GM12878 (cell line): ENCODE results near the gene RAD54L2. TPM values are rescaled to one million over a fixed set of nuclear protein-coding genes. Genes with fewer than 3 reads are reported as not detected.

ENCODE experiments used
- ATAC-seq: fragments of 200-7000 bp; cut with Tn5 transposase; 3 replicates; pipeline ENCODE4 v1.9.1; 2020; ENCODE audit warnings: mild to moderate bottlenecking, moderate library complexity
- BruUV-seq: library from RNA; stranded (reverse); fragments of 400-500 nt; replicated peaks from 2 replicates; lab custom pipeline; 2021; lab: Mats Ljungman, UMichigan
- CTCF ChIA-PET: fragments of 300-600 bp; sonication (Branson Sonifier 250); formaldehyde crosslinking; extraction: SDS; loops from one replicate; lab custom pipeline; 2021; ENCODE audit warnings: inconsistent platforms; lab: Yijun Ruan, JAX
- POLR2A ChIA-PET: fragments of 350-600 bp; formaldehyde crosslinking; extraction: SDS; loops from one replicate; lab custom pipeline; 2021; ENCODE audit warnings: inconsistent platforms; lab: Charles Lee
- RAD21 ChIA-PET: fragments of 300-600 bp; sonication (Branson Sonifier 250); formaldehyde crosslinking; loops from one replicate; lab custom pipeline; 2023; ENCODE audit warnings: antibody characterized with exemption; ENCODE audit not compliant: unreplicated experiment; lab: Charles Lee
- SMC1A ChIA-PET: fragments of 300-600 bp; sonication (Branson Sonifier 250); formaldehyde crosslinking; loops from one replicate; lab custom pipeline; 2023; ENCODE audit not compliant: unreplicated experiment, uncharacterized antibody; lab: Charles Lee
- DNase-seq: peaks from one replicate; pipeline ENCODE4 v3.0.0-alpha.2; 2011; ENCODE audit warnings: low read depth, low spot score
- FAIRE-seq: peaks from 3 replicates; lab custom pipeline; 2011; peaks lifted over from hg19 to GRCh38; lab: Jason Lieb, UNC
- H2AFZ ChIP-seq: 2 replicates; pipeline ENCODE4 v1.6.0; 2011; ENCODE audit warnings: low read depth, low read length, control low read depth; ENCODE audit not compliant: control insufficient read depth
- H3K27ac ChIP-seq: 2 replicates; pipeline ENCODE4 v1.5.1; 2011; ENCODE audit warnings: control low read depth; ENCODE audit not compliant: control insufficient read depth, insufficient read depth
- H3K27me3 ChIP-seq, 2 experiments: replicated peaks in 1 of 2; 2 replicates each; pipeline versions ENCODE4 v1.6.0 to v1.6.1; 2011; ENCODE audit warnings: low read length in 1 of 2; ENCODE audit not compliant: control insufficient read depth in 2 of 2, insufficient read depth in 2 of 2
- H3K36me3 ChIP-seq, 2 experiments: 2 replicates each; pipeline ENCODE4 v1.5.1; 2011; ENCODE audit warnings: low read length in 1 of 2; ENCODE audit not compliant: control insufficient read depth in 2 of 2, insufficient read depth in 2 of 2
- H3K4me1 ChIP-seq: 2 replicates; pipeline ENCODE4 v1.6.1; 2011; ENCODE audit warnings: mild to moderate bottlenecking, low read length, moderate library complexity, mixed read lengths; ENCODE audit not compliant: control insufficient read depth, insufficient read depth
- H3K4me2 ChIP-seq: 2 replicates; pipeline ENCODE4 v1.6.0; 2011; ENCODE audit warnings: control low read depth; ENCODE audit not compliant: control insufficient read depth, insufficient read depth
- H3K4me3 ChIP-seq: fragments of 200-600 bp; sonication (generic); 2 replicates; pipeline ENCODE4 v1.5.1; 2016
- H3K79me2 ChIP-seq: 2 replicates; pipeline ENCODE4 v1.6.0; 2011; ENCODE audit warnings: low read length; ENCODE audit not compliant: control insufficient read depth, insufficient read depth
- H3K9ac ChIP-seq: 2 replicates; pipeline ENCODE4 v1.8.0; 2011; ENCODE audit warnings: low read length, control low read depth, mixed read lengths; ENCODE audit not compliant: control insufficient read depth, insufficient read depth
- H3K9me3 ChIP-seq: replicated peaks from 3 replicates; pipeline ENCODE4 v1.5.1; 2011; ENCODE audit warnings: mild to moderate bottlenecking, low read length; ENCODE audit not compliant: control insufficient read depth, insufficient read depth
- H4K20me1 ChIP-seq: 2 replicates; pipeline ENCODE4 v1.6.0; 2011; ENCODE audit not compliant: control insufficient read depth, insufficient read depth
- ASH2L ChIP-seq: fragments of 300-600, 200-600 bp; sonication (generic); IDR thresholded peaks from 2 replicates; pipeline ENCODE4 v1.6.1; 2017; ENCODE audit warnings: low read depth, mild to moderate bottlenecking, borderline replicate concordance
- CHD1 ChIP-seq: IDR thresholded peaks from 2 replicates; pipeline ENCODE4 v1.6.1; 2012; ENCODE audit warnings: low read depth, low read length, improper control_type of control experiment
- HDGF ChIP-seq: fragments of 450-650 bp; IDR thresholded peaks from 2 replicates; pipeline ENCODE4 v1.6.1; 2016; ENCODE audit warnings: antibody characterized with exemption
- LARP7 ChIP-seq: fragments of 450-650 bp; IDR thresholded peaks from 2 replicates; pipeline ENCODE4 v1.6.1; 2017; ENCODE audit warnings: mild to moderate bottlenecking
- MTA3 ChIP-seq: IDR thresholded peaks from 2 replicates; pipeline ENCODE4 v1.6.1; 2012; ENCODE audit warnings: low read length, inconsistent platforms, borderline replicate concordance
- POLR2AphosphoS5 ChIP-seq: IDR thresholded peaks from 2 replicates; pipeline ENCODE4 v1.6.1; 2011; ENCODE audit warnings: mild to moderate bottlenecking, low read length, inconsistent platforms
- RELA ChIP-seq: fragments of 450-650 bp; IDR thresholded peaks from 2 replicates; pipeline ENCODE4 v1.8.0; 2014; ENCODE audit warnings: borderline replicate concordance; ENCODE audit not compliant: partially characterized antibody
- SMC3 ChIP-seq: IDR thresholded peaks from 2 replicates; pipeline ENCODE4 v1.6.1; 2011; ENCODE audit warnings: low read length, improper control_type of control experiment, borderline replicate concordance
- SPI1 ChIP-seq: IDR thresholded peaks from 2 replicates; pipeline ENCODE4 v1.6.1; 2011; ENCODE audit warnings: low read depth, mild to moderate bottlenecking, low read length, moderate library complexity, borderline replicate concordance; ENCODE audit not compliant: insufficient read depth
- YY1 ChIP-seq: IDR thresholded peaks from 2 replicates; pipeline ENCODE4 v1.6.1; 2011; ENCODE audit warnings: low read depth, mild to moderate bottlenecking, low read length
- WGBS: methylation state at CpG from one replicate; pipeline ENCODE4 v1.1.6; 2016; ENCODE audit warnings: low lambda C conversion rate; ENCODE audit not compliant: insufficient replicate concordance, insufficient coverage; ENCODE audit errors: missing lambda C conversion rate; 5-methylcytosine and 5-hydroxymethylcytosine counted together
- in situ Hi-C: fragments of 300-500 bp; cut with MboI; formaldehyde crosslinking; loops from 9 replicates; pipeline ENCODE4 v1.14.3; 2018; ENCODE audit warnings: mixed read lengths
- intact Hi-C: fragments of 100-400 bp; cut with micrococcal nuclease; formaldehyde crosslinking; loops from one replicate; pipeline ENCODE4 v1.14.2; 2022; ENCODE audit not compliant: unreplicated experiment
- polyA plus RNA-seq, 11 experiments: library from polyadenylated mRNA; depleted of rRNA in 4 of 11; unstranded in 6 of 11; stranded (reverse) in 5 of 11; fragments of >200 nt; fragmentation: Nextera tagmentation in 4 of 11; fragmentation: Illumina TruSeq in 1 of 11; extraction: Ambion mirVana in 4 of 11; extraction: Trizol in 1 of 11; gene quantifications; 1 replicate in 1 of 11; 2 replicates in 10 of 11; pipeline versions ENCODE4 v1.2.1 to v1.2.3, GENCODE V29; 2011 to 2016; ENCODE audit warnings: inconsistent platforms in 2 of 11, missing spikeins in 2 of 11, low read depth in 1 of 11
- total RNA-seq, 4 experiments: library from RNA; depleted of rRNA in 3 of 4; stranded (reverse); fragments of >200 nt in 3 of 4; fragmentation: Illumina TruSeq in 1 of 4; extraction: Trizol in 1 of 4; gene quantifications; 2 replicates each; pipeline versions ENCODE4 v1.2.1 to v1.2.3, GENCODE V29; 2013 to 2021
- TF ChIP-seq, protein P1 (sequence below): fragments of 450-650 bp; formaldehyde crosslinking; IDR thresholded peaks from 2 replicates; pipeline ENCODE4 v1.4.0; 2020; ENCODE audit warnings: mild to moderate bottlenecking, moderate library complexity
- TF ChIP-seq, protein P2 (sequence below): IDR thresholded peaks from 2 replicates; pipeline ENCODE4 v1.6.1; 2012; ENCODE audit warnings: low read depth, low read length, improper control_type of control experiment

RAD54L2 gene
- total and polyA plus RNA-seq, 10 of the 15 experiments (the other 5 are each of a cell fraction or from before 2014, with no cell fraction given), result 2.2 to 23.8 (median 11.1) TPM

DNA sequence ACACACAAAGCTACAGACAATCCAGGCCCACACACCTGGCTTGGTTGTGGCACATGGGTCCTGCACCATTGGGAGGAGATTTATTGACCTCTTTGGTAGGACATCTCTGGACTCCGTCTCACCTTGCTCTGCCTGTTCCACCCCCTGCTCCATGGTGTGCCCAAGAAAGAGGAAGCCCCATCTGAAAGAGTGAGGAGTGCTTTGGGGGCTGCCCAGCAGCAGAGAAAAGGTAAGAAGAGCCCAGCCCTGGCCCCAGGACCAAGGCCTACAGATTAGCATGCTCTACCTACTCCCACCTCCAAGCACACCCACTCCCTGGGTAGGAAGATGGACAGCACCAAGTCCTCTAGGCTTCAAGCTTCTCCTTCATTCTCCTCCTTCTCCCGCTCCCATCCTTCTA, 35.5 kb upstream of the RAD54L2 start:
- H3K4me3 ChIP-seq, result no peak overlapping the region
- H4K20me1 ChIP-seq, result no peaks in the 10 kb centered on the region
- DNase-seq, result no peak
- no peaks in the 10 kb centered on the region for H3K36me3 ChIP-seq
- H3K27ac ChIP-seq, result no peak overlapping the region
- no peak overlapping the region for H3K4me2 ChIP-seq
- ChIA-PET SMC1A (interaction anchor here (0.6 to 6.2 kb wide), 14 partner anchors 11 to 182 kb away, joined by 3 to 168 read pairs (median 8); partner anchors contain the start of genes RAD54L2 and TEX264), POLR2A (interaction anchor here (0.6 to 1.8 kb wide), 3 partner anchors 35 to 179 kb away, joined by 3 to 13 read pairs (median 4); partner anchors contain the start of gene RAD54L2), CTCF (interaction anchor here (1.4 to 8.0 kb wide), 14 partner anchors 15 to 296 kb away, joined by 4 to 331 read pairs (median 25); partner anchors contain the start of genes MANF, RAD54L2 and TEX264), RAD21 (interaction anchor here (1.1 to 5.9 kb wide), 10 partner anchors 9 to 296 kb away, joined by 3 to 189 read pairs (median 18); partner anchors contain the start of genes MANF, RAD54L2 and TEX264)
- H3K27me3 ChIP-seq, result no peaks in the 10 kb centered on the region
- H3K9ac ChIP-seq, result no peak overlapping the region
- no peak for ATAC-seq
- H2AFZ ChIP-seq, result no peak overlapping the region
- H3K9me3 ChIP-seq, result no peaks in the 10 kb centered on the region
- H3K4me1 ChIP-seq, result peaks cover 5% of the 10 kb centered on the region
- peaks cover 14% of the 10 kb centered on the region for H3K79me2 ChIP-seq
- BruUV-seq, result no TSS peak
- intact Hi-C loops (loop anchor here (2.0 kb wide), 2 partner anchors 32 to 298 kb away; no protein-coding TSS in a partner anchor), in situ Hi-C loops (loop anchor here (5.0 to 10.0 kb wide), 3 partner anchors 132 to 299 kb away; no protein-coding TSS in a partner anchor)
- 75% methylated on average over 2 of the region's 2 CpGs for WGBS
- TF ChIP-seq ASH2L, result no peak
- TF ChIP-seq SPI1, result peak; percentile 18; the same call in 1 of the 2 replicates
- FAIRE-seq, result no peak

DNA sequence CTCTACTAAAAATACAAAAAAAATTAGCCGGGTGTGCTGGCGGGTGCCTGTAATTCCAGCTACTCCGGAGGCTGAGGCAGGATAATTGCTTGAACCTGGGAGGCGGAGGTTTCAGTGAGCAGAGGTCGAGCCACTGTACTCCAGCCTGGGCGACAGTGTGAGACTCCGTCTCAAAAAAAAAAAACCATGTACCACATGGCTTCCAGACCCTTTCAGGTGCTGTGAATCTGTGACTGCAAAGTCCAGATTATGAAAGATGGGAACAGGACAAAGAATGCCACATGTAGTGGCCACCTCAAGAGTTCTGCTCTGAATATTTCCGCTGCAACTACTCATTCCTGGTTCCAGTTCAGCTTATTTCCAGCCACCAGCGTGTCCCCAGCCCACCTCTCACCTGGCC, 30.3 kb upstream of the RAD54L2 start:
- in situ Hi-C loops, result loop anchor here (10.0 kb wide), 1 partner anchor 127 kb away; no protein-coding TSS in a partner anchor
- intact Hi-C loops, result no loop called here
- H3K27me3 ChIP-seq, result no peaks in the 10 kb centered on the region
- WGBS, result 77% methylated on average over 9 of the region's 9 CpGs
- no peak for DNase-seq
- H4K20me1 ChIP-seq, result no peaks in the 10 kb centered on the region
- no peak overlapping the region for H3K9ac ChIP-seq
- ChIA-PET RAD21 (interaction anchor here (1.4 kb wide), 1 partner anchor 8 kb away, joined by 6 read pairs; the partner anchor contains the start of gene DCAF1), SMC1A (no interaction called here), POLR2A (interaction anchor here (0.6 to 1.4 kb wide), 2 partner anchors 8 to 435 kb away, joined by 3 read pairs; partner anchors contain the start of gene DCAF1), CTCF (interaction anchor here (1.5 to 3.2 kb wide), 3 partner anchors 7 to 161 kb away, joined by 3 to 21 read pairs (median 4); partner anchors contain the start of gene DCAF1)
- no peak overlapping the region for H2AFZ ChIP-seq
- no peaks in the 10 kb centered on the region for H3K4me1 ChIP-seq
- no peaks in the 10 kb centered on the region for H3K9me3 ChIP-seq
- no peaks in the 10 kb centered on the region for H3K36me3 ChIP-seq
- H3K79me2 ChIP-seq, result no peaks in the 10 kb centered on the region
- no peak overlapping the region for H3K4me3 ChIP-seq
- no peak for FAIRE-seq
- H3K4me2 ChIP-seq, result no peak overlapping the region
- H3K27ac ChIP-seq, result no peak overlapping the region
- BruUV-seq, result no TSS peak
- ATAC-seq, result no peak
- TF ChIP-seq POLR2AphosphoS5 (no peak), YY1 (no peak), HDGF (no peak), CHD1 (no peak), MTA3 (no peak), LARP7 (no peak), RELA (no peak), SMC3 (no peak)
- TF ChIP-seq, protein P1, sequence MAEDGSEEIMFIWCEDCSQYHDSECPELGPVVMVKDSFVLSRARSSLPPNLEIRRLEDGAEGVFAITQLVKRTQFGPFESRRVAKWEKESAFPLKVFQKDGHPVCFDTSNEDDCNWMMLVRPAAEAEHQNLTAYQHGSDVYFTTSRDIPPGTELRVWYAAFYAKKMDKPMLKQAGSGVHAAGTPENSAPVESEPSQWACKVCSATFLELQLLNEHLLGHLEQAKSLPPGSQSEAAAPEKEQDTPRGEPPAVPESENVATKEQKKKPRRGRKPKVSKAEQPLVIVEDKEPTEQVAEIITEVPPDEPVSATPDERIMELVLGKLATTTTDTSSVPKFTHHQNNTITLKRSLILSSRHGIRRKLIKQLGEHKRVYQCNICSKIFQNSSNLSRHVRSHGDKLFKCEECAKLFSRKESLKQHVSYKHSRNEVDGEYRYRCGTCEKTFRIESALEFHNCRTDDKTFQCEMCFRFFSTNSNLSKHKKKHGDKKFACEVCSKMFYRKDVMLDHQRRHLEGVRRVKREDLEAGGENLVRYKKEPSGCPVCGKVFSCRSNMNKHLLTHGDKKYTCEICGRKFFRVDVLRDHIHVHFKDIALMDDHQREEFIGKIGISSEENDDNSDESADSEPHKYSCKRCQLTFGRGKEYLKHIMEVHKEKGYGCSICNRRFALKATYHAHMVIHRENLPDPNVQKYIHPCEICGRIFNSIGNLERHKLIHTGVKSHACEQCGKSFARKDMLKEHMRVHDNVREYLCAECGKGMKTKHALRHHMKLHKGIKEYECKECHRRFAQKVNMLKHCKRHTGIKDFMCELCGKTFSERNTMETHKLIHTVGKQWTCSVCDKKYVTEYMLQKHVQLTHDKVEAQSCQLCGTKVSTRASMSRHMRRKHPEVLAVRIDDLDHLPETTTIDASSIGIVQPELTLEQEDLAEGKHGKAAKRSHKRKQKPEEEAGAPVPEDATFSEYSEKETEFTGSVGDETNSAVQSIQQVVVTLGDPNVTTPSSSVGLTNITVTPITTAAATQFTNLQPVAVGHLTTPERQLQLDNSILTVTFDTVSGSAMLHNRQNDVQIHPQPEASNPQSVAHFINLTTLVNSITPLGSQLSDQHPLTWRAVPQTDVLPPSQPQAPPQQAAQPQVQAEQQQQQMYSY (CRISPR knock-in tag), result no peak
- TF ChIP-seq, protein P2, sequence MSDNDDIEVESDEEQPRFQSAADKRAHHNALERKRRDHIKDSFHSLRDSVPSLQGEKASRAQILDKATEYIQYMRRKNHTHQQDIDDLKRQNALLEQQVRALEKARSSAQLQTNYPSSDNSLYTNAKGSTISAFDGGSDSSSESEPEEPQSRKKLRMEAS, result no peak
